DMS53 treated with DMSO at 0.1 percent for 48 hours (cell line): Measurements from ENCODE around the gene NRG3.
A peak's percentile ranks its signal among the peaks of the same experiment; 100 is the strongest.
"Not testable (repeated sequence)": the region's sequence is repeated elsewhere in the genome, so short reads cannot be mapped to it uniquely, and the experiment has no call there.

Experiments used
- DNase-seq: peaks from one replicate; lab custom pipeline; 2025; ENCODE audit not compliant: unreplicated experiment; lab: John Stamatoyannopoulos, UW

Gene NRG3

DNA sequence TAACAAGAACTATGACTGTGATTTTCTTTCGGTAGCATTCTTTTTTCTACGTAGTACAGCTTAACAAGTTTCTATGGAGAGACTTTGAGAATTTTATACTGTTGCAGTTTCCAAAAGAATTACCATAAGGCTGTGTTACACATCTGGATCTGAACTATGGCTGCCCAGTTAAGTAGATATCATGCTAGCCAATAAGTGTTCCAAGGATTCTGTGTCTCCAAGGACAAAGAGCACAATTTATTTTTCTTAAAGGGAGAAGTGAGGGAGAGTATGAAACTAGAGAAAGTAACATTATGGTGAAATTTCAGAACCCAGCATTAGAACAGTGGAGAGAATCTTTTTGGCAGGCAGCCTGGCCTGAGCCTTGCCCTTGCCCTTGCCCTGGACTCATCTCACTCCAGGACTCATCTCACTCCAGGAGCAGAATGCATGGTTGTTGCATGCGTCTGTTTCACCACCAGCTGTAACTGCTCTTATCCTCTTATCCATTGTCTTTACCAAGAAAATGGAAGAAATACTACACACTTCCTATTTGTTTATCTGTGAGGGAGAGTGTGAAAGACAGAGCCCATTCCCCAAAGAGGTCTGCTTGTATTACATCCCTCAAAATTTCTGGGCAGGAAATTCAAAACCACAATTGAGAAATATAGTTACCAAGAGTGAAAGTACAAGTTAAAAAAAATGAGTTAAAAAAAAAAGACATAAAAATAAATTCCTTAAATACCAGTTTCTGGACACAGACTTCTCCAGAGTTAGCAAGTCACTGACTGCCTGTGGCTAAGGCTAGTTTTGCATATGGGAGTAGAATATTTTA is 1067.5 kb downstream of the NRG3 start:
- DNase-seq: no peak

DNA sequence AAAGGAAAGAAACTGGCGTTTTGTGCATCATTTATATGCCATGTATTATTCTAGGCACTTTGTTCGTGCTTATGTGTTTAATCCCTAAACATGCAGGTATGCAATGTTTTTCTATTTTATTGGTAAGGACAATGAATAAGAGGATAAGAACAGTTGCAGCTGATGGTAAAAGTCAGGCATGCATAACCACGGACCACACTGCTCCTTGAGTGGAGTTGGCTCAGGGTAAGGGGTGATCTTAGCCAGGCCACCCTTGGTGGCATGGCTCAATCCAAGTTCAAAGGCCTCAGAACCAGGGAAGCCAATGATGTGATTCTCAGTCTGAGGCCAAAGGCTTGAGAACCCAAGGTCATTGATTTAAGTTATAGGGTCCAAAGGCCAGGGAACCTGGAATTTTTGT is 1068.1 kb downstream of the NRG3 start:
- no peak for DNase-seq

DNA sequence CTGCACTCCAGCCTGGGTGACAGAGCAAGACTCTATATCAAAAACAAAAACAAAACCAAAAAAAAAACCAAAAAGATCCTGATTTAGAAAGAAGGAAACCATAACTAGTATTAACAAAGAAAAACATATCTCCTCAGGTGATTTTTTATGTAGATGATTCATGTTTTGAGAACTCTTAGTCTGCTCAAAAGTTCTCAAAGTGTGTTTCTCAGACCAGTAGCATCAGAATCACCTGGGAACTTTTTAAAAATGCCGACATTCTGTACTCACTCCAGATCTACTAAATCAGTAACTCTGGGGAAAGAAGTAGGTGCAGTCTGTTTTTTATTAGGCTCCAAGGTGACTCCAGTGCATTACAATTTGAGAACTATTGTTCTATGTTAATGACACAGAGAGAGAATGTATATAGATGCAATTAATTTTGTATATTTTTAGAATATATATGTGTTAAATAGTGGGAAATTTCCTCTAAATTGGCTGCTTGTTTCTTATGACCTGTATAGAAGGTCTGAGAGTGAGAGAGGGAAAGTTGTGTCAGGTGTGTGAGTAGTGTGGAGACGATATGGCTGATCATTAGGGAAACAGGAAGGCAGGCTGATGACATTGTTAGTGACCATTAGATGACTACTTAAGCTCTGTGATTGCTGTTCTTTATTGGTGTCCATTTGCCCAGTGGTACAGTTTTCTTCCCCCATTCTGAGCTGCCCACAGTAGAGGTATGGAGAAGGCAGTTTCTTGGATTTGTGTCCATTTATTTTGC is 1075.0 kb downstream of the NRG3 start:
- no peak for DNase-seq

DNA sequence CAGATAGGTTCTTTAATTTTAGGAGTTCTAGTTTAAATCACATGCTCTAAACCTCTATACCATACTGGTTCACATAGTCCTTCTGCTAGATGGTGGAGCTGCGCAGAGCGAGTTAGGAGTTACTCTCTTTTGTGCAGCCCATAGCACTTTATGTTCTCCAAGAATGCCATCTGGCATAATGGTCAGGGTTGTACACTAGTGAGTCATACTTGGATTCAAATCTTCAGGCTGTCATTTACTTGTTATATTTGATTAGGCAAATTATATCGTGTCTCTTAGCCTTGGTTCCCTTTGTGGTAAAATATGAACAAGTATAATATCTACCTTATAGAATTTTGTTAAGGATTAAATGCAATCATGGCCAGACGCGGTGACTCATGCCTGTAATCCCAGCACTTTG is 1078.3 kb downstream of the NRG3 start:
- no peak for DNase-seq

DNA sequence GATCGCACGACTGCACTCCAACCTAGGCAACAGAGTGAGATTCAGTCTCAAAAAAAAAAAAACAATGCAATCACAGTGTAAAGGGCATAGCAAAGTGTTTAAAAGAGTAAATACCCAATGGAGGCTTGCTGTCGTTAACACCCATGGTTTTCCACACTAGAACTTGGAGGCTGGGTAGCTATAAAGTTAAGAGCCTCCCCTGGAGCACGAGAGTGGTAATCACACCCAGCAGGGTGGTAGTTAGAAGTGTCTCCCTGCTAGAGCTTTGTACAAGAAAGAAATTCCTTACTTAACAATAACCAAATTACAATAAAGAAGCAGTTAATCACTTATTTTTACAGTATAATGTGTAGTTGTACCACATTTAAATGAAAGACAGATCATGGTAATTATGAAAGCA is 1078.9 kb downstream of the NRG3 start:
- no peak for DNase-seq

GRCh38 chr10:82960421-82961060 is 1085.5 kb downstream of the NRG3 start:
- DNase-seq: not testable (repeated sequence)

GRCh38 chr10:82961864-82962263 is 1086.9 kb downstream of the NRG3 start:
- DNase-seq: peak; percentile 38

DNA sequence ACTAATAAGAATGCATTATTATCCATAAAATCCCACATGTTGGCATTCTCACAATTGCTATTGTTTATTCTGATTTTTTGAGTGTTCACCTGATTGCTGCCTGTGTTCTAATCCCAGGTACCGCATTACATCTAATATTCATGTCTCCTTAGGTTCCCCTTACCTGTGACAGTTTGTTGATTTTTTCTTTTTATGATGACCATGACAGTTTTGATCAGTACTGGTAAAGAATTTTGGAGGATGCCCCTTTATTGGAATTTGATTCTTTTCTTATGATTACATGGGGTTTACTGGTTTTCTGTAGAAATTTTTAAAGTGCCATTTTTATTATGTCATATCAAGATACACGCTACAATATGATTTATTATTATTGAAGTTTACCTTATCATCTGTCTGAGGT is 1091.1 kb downstream of the NRG3 start:
- DNase-seq: no peak

- DNase-seq: no peak
Measured at GRCh38 chr10:82968533-82968932, 1093.5 kb downstream of the NRG3 start.

GRCh38 chr10:82969405-82969804 is 1094.4 kb downstream of the NRG3 start:
- peak; percentile 42 for DNase-seq

DNA sequence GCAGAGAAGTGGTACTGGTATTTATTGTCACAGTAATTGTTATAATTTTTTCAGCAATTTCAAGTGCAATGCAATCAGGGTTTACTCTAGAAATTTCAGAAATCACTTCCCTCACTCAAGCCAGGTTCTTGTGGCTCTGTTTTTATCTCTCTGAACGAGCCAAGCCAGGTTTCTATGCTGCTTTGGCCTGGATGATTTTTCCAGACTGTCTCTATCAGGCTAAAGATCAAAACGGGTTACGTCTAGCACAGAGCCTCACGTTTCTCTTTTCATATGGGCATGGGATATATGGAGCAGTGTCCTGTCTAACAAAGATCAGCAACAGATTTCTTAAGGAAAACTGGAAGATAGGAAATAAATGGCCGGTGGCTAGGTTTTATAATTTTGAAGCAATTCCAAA is 1105.3 kb downstream of the NRG3 start:
- DNase-seq: no peak

DNA sequence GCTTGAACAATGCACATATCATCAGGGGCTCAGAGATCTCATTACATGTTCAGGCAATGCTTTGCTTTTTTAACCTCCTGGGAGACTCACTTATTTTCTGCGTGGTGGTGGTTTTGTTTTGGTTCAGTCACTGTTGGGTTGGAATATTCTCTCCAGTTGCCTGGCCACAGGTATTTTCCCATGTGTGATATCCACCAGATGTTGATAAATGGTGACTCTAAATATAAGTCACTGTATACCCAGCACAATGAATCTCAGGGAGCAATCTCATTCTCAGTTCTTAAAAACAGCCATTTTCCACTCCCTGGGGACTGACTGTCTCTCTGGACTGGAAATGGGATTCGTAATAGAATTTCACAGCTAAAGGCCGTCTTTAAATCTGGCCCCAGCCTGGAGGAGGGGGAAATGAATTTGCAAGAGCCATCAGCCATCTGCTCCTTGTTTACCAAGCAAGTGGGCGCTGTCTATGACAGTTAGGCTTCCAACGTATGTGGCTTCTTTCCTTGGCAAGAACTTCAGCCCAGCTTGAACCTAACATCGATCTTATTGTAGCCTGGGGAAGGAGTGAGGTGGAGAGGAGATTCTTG is 1106.2 kb downstream of the NRG3 start:
- no peak for DNase-seq

DNA sequence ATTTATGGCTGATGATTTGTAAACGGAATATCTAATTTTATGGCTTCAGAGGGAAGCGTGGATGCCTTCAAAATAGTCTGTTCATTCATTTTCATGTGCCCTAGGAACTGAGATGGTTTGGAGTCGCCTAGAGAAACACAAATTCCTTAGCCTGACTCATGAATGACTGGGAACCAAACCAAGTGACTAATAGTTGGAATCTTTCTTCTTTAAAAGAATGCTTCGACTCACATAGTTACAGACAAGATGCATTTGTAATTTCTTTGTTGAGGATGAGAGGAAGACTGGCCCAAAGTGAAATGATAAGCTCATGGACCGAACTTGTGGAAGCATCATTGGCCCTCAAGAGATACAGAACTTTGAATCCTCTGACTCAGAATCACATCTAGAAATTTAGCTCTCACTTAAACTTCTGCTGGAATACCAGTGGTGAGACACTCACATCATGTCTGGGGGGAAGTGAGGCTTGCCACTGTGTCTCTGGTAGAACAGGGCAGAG is 1107.2 kb downstream of the NRG3 start:
- DNase-seq: no peak

DNA sequence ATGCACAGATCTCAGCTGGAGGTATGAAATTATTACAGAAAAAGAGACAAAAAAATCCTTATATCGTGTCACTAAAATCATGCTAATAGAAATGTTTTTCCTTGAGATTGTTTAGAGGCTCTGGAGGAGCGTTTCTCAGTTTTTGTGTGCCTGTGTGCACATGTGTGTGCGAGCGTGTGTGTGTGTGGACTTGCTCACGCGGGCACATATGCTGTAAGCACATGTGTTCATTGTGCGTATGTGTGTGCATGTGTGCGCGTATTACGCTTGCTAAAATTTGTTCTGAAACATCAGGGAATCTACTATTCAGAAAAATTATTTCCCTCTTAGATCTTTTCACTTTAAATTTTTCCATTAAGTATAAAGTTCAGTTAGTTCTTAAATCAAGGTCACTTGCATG is 1111.2 kb downstream of the NRG3 start:
- DNase-seq: no peak

GRCh38 chr10:83006479-83006878 is 1131.5 kb downstream of the NRG3 start:
- DNase-seq: not testable (repeated sequence)

- no peak for DNase-seq
Measured at GRCh38 chr10:83007510-83007909, 1132.5 kb downstream of the NRG3 start.

GRCh38 chr10:83012866-83013265 is 1137.9 kb downstream of the NRG3 start:
- DNase-seq: peak; percentile 18

GRCh38 chr10:83017076-83017867 is 1142.3 kb downstream of the NRG3 start:
- no peak for DNase-seq

- DNase-seq: no peak
Measured at GRCh38 chr10:83023662-83024061, 1148.7 kb downstream of the NRG3 start.
